HG02943 (cell line): Measurements from ENCODE around the gene TRIM24.

Experiments
- ATAC-seq: cut with Tn5 transposase; IDR thresholded peaks from one replicate; pipeline ENCODE4 v1.9.1; 2021; ENCODE audit warnings: mild to moderate bottlenecking, low read depth, moderate library complexity; ENCODE audit not compliant: unreplicated experiment

The TRIM24 gene

GRCh38 chr7:138565451-138566114 lies 105.5 kb downstream of the TRIM24 start:
- no peak for ATAC-seq

- no peak for ATAC-seq
These were observed 108.6 kb downstream of the TRIM24 start for GRCh38 chr7:138568655-138569054.

GRCh38 chr7:138569418-138569817 lies 109.4 kb downstream of the TRIM24 start:
- no peak for ATAC-seq

GRCh38 chr7:138570715-138571114 lies 110.7 kb downstream of the TRIM24 start:
- ATAC-seq, result no peak

GRCh38 chr7:138573741-138574140 lies 113.7 kb downstream of the TRIM24 start:
- no peak for ATAC-seq

GRCh38 chr7:138575897-138576428 lies 115.9 kb downstream of the TRIM24 start:
- no peak for ATAC-seq

GRCh38 chr7:138579136-138579535 lies 119.1 kb downstream of the TRIM24 start:
- ATAC-seq, result no peak

- no peak for ATAC-seq
These were observed 119.6 kb downstream of the TRIM24 start for GRCh38 chr7:138579671-138580070.

GRCh38 chr7:138581065-138581464 lies 121.0 kb downstream of the TRIM24 start:
- no peak for ATAC-seq

- no peak for ATAC-seq
These were observed 124.2 kb downstream of the TRIM24 start for GRCh38 chr7:138584283-138584682.

- ATAC-seq, result no peak
These were observed 124.6 kb downstream of the TRIM24 start for GRCh38 chr7:138584696-138585095.

- ATAC-seq, result no peak
These were observed 125.4 kb downstream of the TRIM24 start for GRCh38 chr7:138585283-138585993.

- ATAC-seq, result no peak
These were observed 127.4 kb downstream of the TRIM24 start for GRCh38 chr7:138587485-138587884.

GRCh38 chr7:138588986-138589385 lies 128.9 kb downstream of the TRIM24 start:
- no peak for ATAC-seq

- no peak for ATAC-seq
These were observed 130.1 kb downstream of the TRIM24 start for GRCh38 chr7:138590154-138590553.

GRCh38 chr7:138595454-138595853 lies 135.4 kb downstream of the TRIM24 start:
- no peak for ATAC-seq

- ATAC-seq, result no peak
These were observed 142.4 kb downstream of the TRIM24 start for GRCh38 chr7:138602451-138602850.

GRCh38 chr7:138603549-138604318 lies 143.7 kb downstream of the TRIM24 start:
- no peak for ATAC-seq

GRCh38 chr7:138606236-138606635 lies 146.2 kb downstream of the TRIM24 start:
- ATAC-seq, result no peak

- no peak for ATAC-seq
These were observed 147.4 kb downstream of the TRIM24 start for GRCh38 chr7:138607216-138608126.
